NCI-H146 (cell line): ENCODE results near the gene KRTAP20-1.

ENCODE experiments used
- DNase-seq: peaks from one replicate; lab custom pipeline; 2025; lab: John Stamatoyannopoulos, UW

Gene KRTAP20-1

GRCh38 chr21:30646904-30647414 lies 30.7 kb downstream of the KRTAP20-1 start:
- DNase-seq: no peak

GRCh38 chr21:30652891-30653290 lies 36.7 kb downstream of the KRTAP20-1 start:
- DNase-seq: no peak
